GM18517 (cell line): Measurements from ENCODE around the gene SEMA4B.
"Not testable (repeated sequence)": the region's sequence is repeated elsewhere in the genome, so short reads cannot be mapped to it uniquely, and the experiment has no call there.

Experiments
- ATAC-seq: cut with Tn5 transposase; IDR thresholded peaks from one replicate; pipeline ENCODE4 v1.9.1; 2021; ENCODE audit warnings: mild to moderate bottlenecking, moderate library complexity; ENCODE audit not compliant: unreplicated experiment

The SEMA4B gene

DNA sequence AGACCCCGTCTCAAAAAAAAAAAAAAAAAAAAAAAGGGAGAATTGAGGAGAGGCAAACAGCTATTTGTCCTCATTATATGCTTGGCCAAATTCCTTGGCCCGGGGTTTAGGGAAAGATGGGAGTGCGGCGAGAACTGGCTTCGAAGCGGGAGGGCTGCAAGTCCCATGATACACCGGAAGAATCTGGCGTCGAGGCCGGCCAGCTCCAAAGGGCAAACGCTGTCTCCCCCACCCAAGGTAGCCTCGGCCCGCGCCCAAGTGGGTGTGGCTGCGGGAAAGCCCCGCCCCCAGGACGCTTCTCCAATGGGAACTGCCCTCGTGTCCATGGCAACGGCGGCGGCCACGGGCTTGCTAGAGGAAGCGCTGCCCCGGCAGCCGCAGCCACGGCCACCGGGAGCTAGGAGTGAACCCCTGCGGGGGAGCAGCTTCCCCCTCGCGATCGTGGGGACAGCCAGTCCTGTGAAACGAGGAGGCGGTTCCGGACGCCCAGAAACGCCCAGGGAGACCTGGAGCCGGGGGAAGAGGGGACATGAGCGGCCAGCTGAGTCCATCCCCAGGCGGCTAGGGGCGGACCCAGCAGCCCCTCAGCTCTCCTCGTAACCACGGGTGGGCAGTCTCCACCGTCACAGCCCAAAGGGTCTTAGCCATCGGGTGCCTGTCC lies 48.2 kb downstream of the SEMA4B start, which contains the start of gene TTLL13:
Gene TTLL13 (plus strand): TSS at position 354 of the 661 bp plus-strand sequence. CDS start 1,075 bp downstream, outside the sequence.
- ATAC-seq = no peak

DNA sequence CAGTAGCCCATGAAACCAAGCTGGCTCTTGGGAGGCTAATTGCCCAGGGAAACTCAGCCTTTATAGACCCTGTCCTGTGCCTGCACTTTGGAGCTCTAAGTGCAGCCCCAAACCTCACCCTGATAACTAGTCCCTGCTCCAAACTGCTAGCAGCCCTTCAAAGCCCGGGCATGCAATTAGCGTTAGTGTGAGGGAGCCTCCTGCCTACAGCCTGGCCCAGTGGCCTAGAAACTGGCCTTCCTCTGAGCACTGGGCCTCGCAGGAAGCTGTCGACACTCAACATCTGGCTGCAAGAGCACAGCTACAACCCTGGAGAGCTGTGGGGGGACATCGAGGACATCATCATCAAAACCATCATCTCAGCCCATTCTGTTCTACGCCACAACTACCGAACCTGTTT lies 56.6 kb downstream of the SEMA4B start:
- no peak for ATAC-seq

DNA sequence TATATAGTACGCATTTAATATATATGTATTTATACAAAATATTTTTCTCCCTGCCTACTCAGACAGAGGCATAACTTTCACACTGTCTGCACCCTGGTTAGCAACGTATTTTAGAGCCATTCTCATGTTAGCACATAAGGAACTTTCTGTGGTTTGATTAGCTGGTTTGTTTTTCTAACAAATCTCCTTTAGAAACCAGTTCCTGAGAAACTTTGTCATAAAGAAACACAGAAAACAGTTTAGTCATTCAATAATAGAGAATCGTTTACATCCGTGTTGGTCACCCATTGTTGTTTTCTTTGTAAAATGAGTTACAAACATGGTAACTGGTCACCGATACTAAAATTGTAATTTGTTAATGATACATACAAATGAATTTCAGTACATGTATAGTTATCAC lies 58.4 kb downstream of the SEMA4B start:
- ATAC-seq = peak; percentile 73

DNA sequence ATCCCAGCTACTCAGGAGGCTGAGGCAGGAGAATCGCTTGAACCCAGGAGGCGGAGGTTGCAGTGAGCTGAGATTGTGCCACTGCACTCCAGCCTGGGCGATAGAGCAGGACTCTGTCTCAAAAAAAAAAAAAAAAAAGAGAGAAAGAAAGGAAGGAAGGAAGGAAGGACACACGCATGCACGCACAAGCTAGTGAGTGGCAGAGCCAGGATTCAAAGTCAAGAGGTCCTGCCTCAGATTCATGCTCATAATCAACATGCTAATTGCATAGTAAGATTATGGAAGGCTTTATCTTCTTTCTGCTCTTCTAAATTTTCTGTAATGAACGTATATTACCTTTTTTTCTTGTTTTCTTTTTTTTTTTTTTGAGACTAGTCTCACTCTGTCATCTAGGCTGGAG lies 59.6 kb downstream of the SEMA4B start:
- not testable (repeated sequence) for ATAC-seq

DNA sequence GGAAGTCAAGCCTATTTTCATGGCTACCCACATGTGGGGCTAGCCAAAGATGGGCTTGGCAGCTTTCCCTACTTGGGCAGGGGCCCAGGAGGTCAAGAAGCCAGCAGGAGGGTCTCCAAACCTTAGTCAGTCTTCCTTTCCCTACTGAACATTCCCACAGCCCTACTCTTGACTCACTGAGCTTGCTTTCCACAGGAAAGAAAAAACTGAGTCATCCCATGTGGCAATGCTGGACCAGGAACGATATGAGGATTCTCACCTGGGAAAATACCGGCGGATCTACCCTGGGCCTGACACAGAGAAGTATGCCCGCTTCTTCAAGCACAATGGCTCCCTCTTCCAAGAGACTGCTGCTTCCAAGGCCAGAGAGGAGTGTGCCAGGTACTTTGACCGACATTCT lies 60.7 kb downstream of the SEMA4B start:
- ATAC-seq = no peak

DNA sequence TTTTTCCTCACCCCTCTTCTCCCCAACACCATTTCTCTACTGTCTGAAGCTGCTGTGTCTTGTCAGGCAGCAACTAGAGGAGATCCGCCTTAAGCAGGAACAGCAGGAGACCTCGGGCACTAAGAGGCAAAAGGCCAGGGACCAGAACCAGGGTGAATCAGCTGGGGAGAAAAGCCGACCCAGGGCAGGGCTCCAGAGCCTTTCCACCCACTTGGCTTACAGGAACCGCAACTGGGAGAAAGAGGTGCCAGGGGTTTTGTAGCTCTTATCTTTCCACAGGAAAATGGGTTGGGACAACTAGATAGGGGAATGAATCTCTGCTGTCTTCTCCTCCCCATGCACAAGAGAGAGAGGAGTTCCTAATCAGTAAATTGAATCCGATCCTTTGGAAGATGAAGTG lies 61.3 kb downstream of the SEMA4B start:
- no peak for ATAC-seq

DNA sequence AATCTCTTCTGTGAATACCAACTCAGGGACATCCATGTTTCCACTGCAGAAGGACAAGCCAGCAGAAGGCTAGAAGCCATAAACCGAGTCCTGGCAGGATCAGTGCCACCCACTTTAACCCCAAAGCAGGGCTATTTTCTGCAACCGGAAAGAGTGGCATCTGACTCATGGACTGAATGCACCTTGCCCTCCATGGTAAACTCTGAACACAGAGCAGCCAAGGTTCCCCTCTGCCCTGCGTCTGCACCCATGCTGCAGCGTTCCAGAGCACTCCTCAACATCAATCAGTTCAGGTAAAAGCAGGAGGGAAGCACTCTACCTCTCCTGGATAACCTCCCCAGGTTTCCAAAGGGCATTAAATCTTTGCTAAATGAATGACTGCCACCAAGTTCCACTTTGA lies 63.5 kb downstream of the SEMA4B start:
- no peak for ATAC-seq

DNA sequence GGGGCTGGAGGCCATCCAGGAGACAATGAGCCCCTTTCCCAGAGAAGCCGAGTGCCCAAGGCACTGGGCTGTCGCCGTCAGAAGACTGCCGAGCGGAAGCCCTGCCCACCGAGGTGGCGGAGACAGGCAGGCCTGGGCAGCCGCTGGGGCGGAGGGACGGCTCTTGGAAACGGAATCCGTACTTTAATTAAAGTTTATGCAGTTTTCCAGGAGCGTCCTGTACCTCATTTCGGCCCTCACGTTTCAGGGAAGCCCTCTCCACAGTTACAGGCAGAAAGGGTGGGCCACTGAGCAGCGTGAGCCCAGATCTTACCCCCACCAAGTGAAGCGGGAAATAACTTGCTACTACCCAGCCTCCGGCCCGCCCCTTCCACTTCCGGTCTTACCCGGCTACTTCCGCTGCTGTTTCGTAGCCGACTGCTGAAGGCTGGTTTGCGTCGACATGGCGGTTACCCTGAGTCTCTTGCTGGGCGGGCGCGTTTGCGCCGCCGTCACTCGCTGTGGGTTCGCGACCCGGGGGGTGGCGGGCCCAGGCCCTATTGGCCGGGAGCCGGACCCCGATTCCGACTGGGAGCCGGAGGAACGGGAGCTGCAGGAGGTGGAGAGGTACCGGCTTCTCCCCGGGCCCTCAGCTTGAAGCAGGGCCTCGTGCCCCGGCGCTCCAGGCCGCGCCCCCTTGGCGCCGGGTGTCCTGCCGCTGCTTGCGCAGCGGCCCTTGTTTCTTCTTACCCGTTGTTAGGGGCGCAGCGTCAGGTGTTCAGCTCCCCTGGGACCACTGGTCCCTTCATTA lies 64.3 kb downstream of the SEMA4B start, which contains the start of gene NGRN:
Gene NGRN (plus strand): TSS at position 402 of the 790 bp plus-strand sequence. CDS start 41 bp downstream, at position 443.
- ATAC-seq = peak; percentile 96

DNA sequence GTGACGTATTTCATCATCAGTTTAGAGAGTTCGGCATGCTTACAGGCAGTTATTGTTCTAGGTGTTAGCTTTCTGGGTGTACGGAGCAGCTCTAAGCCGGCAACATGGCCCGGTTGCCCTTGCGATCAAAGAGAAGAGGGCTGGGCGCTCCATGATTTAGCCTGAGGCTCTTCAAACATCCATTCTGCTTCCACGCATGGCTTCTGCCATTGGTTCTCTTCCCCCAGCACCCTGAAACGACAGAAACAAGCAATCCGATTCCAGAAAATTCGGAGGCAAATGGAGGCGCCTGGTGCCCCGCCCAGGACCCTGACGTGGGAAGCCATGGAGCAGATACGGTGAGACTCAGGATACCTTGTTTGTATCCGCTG lies 64.9 kb downstream of the SEMA4B start:
- no peak for ATAC-seq

DNA sequence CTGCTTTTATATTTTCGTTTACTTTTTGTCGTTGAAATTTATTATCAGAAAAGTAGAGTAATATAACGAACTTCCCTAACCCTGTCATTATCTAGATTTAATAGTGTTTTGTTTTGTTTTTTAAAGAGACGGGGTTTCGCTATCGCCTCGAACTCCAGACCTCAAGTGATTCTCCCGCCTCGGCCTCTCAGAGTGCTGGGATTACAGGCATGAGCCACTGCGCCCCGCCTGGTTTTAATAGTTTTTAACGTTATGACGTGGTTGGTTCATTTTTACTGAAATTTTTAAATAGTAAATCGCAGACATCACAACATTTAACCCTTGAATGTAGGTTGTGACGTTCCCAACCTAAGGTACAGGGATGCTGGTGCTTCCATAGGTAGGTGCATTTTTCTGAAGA lies 65.4 kb downstream of the SEMA4B start:
- no peak for ATAC-seq

DNA sequence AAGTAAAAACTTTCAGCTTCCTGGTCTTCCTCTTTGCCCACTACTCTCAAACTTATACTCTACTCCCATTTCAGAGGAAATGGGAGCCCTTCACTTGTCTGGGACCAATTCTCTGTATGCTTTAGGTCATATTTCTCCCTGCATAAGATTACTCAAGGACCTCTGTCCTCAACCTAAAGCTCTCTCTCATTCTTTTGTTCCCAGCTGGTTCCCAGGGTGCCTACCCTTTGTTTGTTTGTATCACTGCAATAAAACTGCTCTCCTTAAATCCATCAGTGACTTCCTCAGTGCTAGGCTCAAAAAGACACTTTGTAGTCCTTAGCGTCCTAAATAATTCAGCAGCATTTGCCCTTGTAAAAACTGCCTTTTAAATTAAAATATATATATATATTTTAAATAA lies 67.3 kb downstream of the SEMA4B start:
- ATAC-seq = no peak

DNA sequence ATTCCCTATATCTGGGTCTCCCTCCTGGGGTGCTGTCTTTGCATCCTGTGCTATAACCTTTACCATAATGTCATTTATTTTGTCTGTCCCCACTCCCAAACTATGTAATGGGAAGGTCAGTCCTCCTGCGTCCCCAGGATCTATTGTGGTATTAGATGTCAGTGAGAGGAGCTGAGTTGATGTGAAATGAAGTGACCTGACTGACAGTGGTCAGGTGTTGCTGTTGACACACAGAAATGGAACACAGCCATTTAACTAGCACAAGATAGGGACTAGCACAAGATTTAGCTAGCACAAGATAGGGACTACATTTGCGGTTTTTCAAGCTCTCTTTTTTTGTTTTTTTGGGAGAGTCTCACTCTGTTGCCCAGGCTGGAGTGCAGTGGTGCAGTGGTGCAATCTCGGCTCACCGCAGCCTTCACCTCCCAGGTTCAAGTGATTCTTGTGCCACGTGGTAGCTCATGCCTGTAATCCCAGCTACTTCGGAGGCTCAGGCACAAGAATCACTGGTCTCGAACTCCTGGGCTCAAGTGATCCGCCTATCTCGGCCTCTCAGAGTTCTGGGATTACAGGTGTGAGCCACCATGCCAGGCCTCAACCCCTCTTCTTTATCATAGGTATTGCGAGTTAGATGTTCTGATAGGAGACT lies 69.5 kb downstream of the SEMA4B start:
- no peak for ATAC-seq

DNA sequence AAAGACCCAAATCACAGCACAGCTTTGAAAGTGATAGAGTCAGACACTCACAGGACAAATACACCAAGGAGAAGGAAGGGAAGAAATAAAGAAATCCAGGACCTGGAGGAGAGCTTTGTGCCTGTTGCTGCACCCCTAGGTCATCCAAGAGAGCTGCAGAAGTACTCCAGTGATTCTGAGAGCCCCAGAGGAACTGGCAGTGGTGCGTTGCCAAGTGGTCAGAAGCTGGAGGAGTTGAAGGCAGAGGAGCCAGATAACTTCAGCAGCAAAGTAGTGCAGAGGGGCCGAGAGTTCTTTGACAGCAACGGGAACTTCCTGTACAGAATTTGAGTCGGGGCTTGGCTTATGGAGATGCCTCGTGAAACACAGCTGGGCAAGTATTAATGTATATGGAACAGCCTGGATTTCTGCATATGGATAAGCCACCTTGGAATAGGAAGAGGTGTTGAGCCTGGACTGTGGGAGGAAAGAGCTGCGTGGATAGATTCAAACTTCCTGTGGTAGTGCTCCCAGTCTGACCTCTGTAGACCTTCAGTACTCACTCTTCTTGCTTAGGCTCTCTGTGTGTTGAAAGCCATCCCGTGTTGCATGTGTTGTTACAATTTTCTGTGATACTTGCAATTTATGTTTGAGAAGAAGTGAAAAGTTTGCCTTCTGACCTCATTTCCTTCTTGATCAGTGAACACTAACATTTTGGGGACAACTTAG lies 70.5 kb downstream of the SEMA4B start:
- ATAC-seq = no peak

DNA sequence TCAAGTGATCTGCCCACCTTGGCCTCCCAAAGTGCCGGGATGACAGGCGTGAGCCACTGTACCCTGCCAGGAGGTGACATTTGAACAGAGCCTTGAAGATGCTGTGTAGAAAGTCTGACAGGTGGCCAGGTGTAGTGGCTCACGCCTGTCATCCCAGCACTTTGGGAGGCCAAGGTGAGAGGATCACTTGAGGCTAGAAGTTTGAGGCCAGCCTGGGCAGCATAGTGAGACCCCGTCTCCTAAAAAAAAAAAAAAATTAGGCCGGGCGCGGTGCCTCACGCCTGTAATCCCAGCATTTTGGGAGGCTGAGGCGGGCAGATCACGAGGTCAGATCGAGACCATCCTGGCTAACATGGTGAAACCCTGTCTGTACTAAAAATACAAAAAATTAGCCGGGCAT lies 77.3 kb downstream of the SEMA4B start:
- not testable (repeated sequence) for ATAC-seq
